T-cell (primary cell): ENCODE data around the gene NRP1. TPM values are rescaled to one million over a fixed set of nuclear protein-coding genes. Genes with fewer than 3 reads are reported as not detected.

Source experiments
- ATAC-seq, 4 experiments: fragments of 200-7000 bp in 3 of 4; fragments of 150-1000 bp in 1 of 4; cut with Tn5 transposase; replicated peaks in 1 of 4; 1 replicate in 3 of 4; 2 replicates in 1 of 4; pipeline ENCODE4 v1.10.0; 2021; ENCODE audit warnings: moderate library complexity in 3 of 4, mild to moderate bottlenecking in 2 of 4, moderate number of reproducible peaks in 1 of 4
- CTCF ChIA-PET, 2 donors: fragments of 300-600 bp; sonication (Branson Sonifier 250); formaldehyde crosslinking; loops; one replicate each; lab custom pipeline; 2022; ENCODE audit warnings: antibody characterized with exemption in 2 of 2; lab: Charles Lee
- POLR2A ChIA-PET, 2 donors: fragments of 300-600 bp; sonication (Branson Sonifier 250); formaldehyde crosslinking; loops; one replicate each; lab custom pipeline; 2022; ENCODE audit warnings: antibody characterized with exemption in 2 of 2; lab: Charles Lee
- DNase-seq, 35 experiments: peaks; one replicate each; pipeline versions ENCODE4 v3.0.0 to v3.0.0-alpha.2; 2013 to 2023
- H3K27ac ChIP-seq: one replicate; pipeline ENCODE4 v1.5.1; 2013; ENCODE audit warnings: low read length
- H3K27me3 ChIP-seq, 2 experiments: replicated peaks in 1 of 2; 1 replicate in 1 of 2; 2 replicates in 1 of 2; pipeline versions ENCODE4 v1.6.1 to v1.7.0; 2013; ENCODE audit warnings: low read length in 1 of 2, mixed read lengths in 1 of 2; ENCODE audit not compliant: control insufficient read depth in 2 of 2, insufficient read depth in 2 of 2; ENCODE audit errors: extremely low read depth in 1 of 2
- H3K36me3 ChIP-seq, 2 donors: 1 replicate in 1 of 2; 2 replicates in 1 of 2; pipeline versions ENCODE4 v1.6.1 to v1.7.0; 2013; ENCODE audit warnings: low read length in 1 of 2; ENCODE audit not compliant: control insufficient read depth in 2 of 2, insufficient read depth in 1 of 2; ENCODE audit errors: extremely low read depth in 1 of 2
- H3K4me1 ChIP-seq, 2 experiments: 1 replicate in 1 of 2; 2 replicates in 1 of 2; pipeline versions ENCODE4 v1.6.1 to v1.7.0; 2013; ENCODE audit warnings: low read length in 2 of 2, mixed read lengths in 1 of 2; ENCODE audit not compliant: insufficient read depth in 2 of 2, control insufficient read depth in 1 of 2; ENCODE audit errors: extremely low read depth in 1 of 2
- H3K4me3 ChIP-seq, 2 donors: 1 replicate in 1 of 2; 2 replicates in 1 of 2; pipeline versions ENCODE4 v1.5.1 to v1.7.0; 2013; ENCODE audit warnings: mild to moderate bottlenecking in 2 of 2, low read length in 1 of 2, moderate library complexity in 1 of 2; ENCODE audit not compliant: control insufficient read depth in 1 of 2; ENCODE audit errors: extremely low read depth in 1 of 2
- H3K9me3 ChIP-seq: 2 replicates; pipeline ENCODE4 v1.7.0; 2013
- H3K27ac Mint-ChIP-seq, 2 donors: one replicate each; pipeline ENCODE4 v1.8.0; 2020 to 2021; ENCODE audit warnings: mild to moderate bottlenecking in 2 of 2, mixed read lengths in 2 of 2
- H3K27me3 Mint-ChIP-seq, 2 donors: one replicate each; pipeline ENCODE4 v1.8.0; 2021 to 2022; ENCODE audit warnings: mixed read lengths in 2 of 2
- H3K36me3 Mint-ChIP-seq: one replicate; pipeline ENCODE4 v1.8.0; 2021; ENCODE audit warnings: mixed read lengths
- H3K4me1 Mint-ChIP-seq, 3 donors: one replicate each; pipeline ENCODE4 v1.8.0; 2020 to 2022; ENCODE audit warnings: mixed read lengths in 3 of 3, mild to moderate bottlenecking in 1 of 3
- H3K4me3 Mint-ChIP-seq, 3 donors: one replicate each; pipeline ENCODE4 v1.8.0; 2020 to 2022; ENCODE audit warnings: mild to moderate bottlenecking in 3 of 3, mixed read lengths in 3 of 3, moderate library complexity in 3 of 3
- H3K9me3 Mint-ChIP-seq, 3 donors: one replicate each; pipeline ENCODE4 v1.8.0; 2020 to 2022; ENCODE audit warnings: mixed read lengths in 3 of 3
- WGBS: methylation state at CpG from one replicate; pipeline ENCODE4 v1.1.5; 2013; ENCODE audit warnings: missing lambda C conversion rate; ENCODE audit not compliant: insufficient coverage; 5-methylcytosine and 5-hydroxymethylcytosine counted together
- total RNA-seq, 35 experiments: library from RNA in 6 of 35; stranded (reverse) in 6 of 35; fragments of 120-200 nt in 1 of 35; gene quantifications; one replicate each; pipeline versions ENCODE4 v1.2.1 to v1.2.4 and lab custom pipeline; 2013 to 2026

NRP1 gene
- total RNA-seq, 5 donors from 2014 or later (not counting 1 experiment from before 2014, with no cell fraction given) = 0.62 to 1.9 (median 1.1) TPM; not detected in 2

- POLR2A ChIA-PET = no interaction called here
- H3K9me3 ChIP-seq = no peaks in the 10 kb centered on the region
- H3K4me1 ChIP-seq = peaks cover 8 to 20% of the 10 kb centered on the region in 2 experiments
- H3K27ac ChIP-seq = no peak overlapping the region
- Mint-ChIP-seq H3K27ac (peak overlapping the region; percentile 55 to 65), H3K27me3 (no peaks in the 10 kb centered on the region), H3K4me1 (peaks cover 37 to 48% (median 44%) of the 10 kb centered on the region in 3 donors), H3K4me3 (no peak overlapping the region), H3K36me3 (no peaks in the 10 kb centered on the region), H3K9me3 (peaks cover 0 to 10% (median 0%) of the 10 kb centered on the region in 3 donors)
- H3K4me3 ChIP-seq = no peak overlapping the region
- CTCF ChIA-PET = no interaction called here
- peaks cover 0 to 5% of the 10 kb centered on the region in 2 experiments for H3K27me3 ChIP-seq
- no peak for DNase-seq
- no peak for ATAC-seq
- WGBS = no CpG with 5 or more reads among the region's 3 CpGs
- no peaks in the 10 kb centered on the region for H3K36me3 ChIP-seq
Observed at GRCh38 chr10:33252794-33253203, 81.7 kb downstream of the NRP1 start.

- H3K4me1 ChIP-seq = peaks cover 12 to 22% of the 10 kb centered on the region in 2 experiments
- ATAC-seq = no peak
- Mint-ChIP-seq H3K36me3 (no peaks in the 10 kb centered on the region), H3K9me3 (peaks cover 0 to 10% (median 0%) of the 10 kb centered on the region in 3 donors), H3K4me1 (peaks cover 41 to 52% (median 49%) of the 10 kb centered on the region in 3 donors), H3K27ac (peak overlapping the region in 1 of 2 donors; percentile 55), H3K27me3 (no peaks in the 10 kb centered on the region), H3K4me3 (no peak overlapping the region)
- H3K4me3 ChIP-seq = no peak overlapping the region
- CTCF ChIA-PET = no interaction called here
- no peaks in the 10 kb centered on the region for H3K36me3 ChIP-seq
- no peak overlapping the region for H3K27ac ChIP-seq
- no peaks in the 10 kb centered on the region for H3K9me3 ChIP-seq
- 92% methylated on average over 11 of the region's 12 CpGs for WGBS
- POLR2A ChIA-PET = no interaction called here
- peaks cover 0 to 5% of the 10 kb centered on the region in 2 experiments for H3K27me3 ChIP-seq
- DNase-seq = no peak
Observed at GRCh38 chr10:33252324-33252723, 82.1 kb downstream of the NRP1 start.

GRCh38 chr10:33249659-33250345, 84.7 kb downstream of the NRP1 start:
- no peaks in the 10 kb centered on the region for H3K36me3 ChIP-seq
- Mint-ChIP-seq H3K4me3 (peak overlapping the region; percentile 67 to 72 (median 71)), H3K36me3 (no peaks in the 10 kb centered on the region), H3K4me1 (peaks cover 54 to 69% (median 67%) of the 10 kb centered on the region in 3 donors), H3K9me3 (peaks cover 0 to 10% (median 0%) of the 10 kb centered on the region in 3 donors), H3K27ac (peak overlapping the region; percentile 88 to 91), H3K27me3 (no peaks in the 10 kb centered on the region)
- ATAC-seq (peak in 1 of 4 experiments; percentile 17), DNase-seq (peak in 1 of 35 experiments; percentile 23)
- WGBS = 0% methylated on average over 1 of the region's 7 CpGs
- H3K27ac ChIP-seq = no peak overlapping the region
- H3K4me1 ChIP-seq = peaks cover 14 to 19% of the 10 kb centered on the region in 2 experiments
- POLR2A ChIA-PET = interaction anchor here in 1 of 2 donors (0.6 kb wide), 4 partner anchors 124 to 1391 kb away, joined by 3 to 7 read pairs (median 6); no protein-coding TSS in a partner anchor
- H3K9me3 ChIP-seq = no peaks in the 10 kb centered on the region
- CTCF ChIA-PET = interaction anchor here (0.5 to 1.0 kb wide), 5 partner anchors 11 to 527 kb away, joined by 3 to 7 read pairs (median 3); no protein-coding TSS in a partner anchor
- no peak overlapping the region for H3K4me3 ChIP-seq
- peaks cover 0 to 5% of the 10 kb centered on the region in 2 experiments for H3K27me3 ChIP-seq

GRCh38 chr10:33249137-33249536, 85.3 kb downstream of the NRP1 start:
- Mint-ChIP-seq H3K27ac (peak overlapping the region; percentile 88 to 91), H3K4me1 (peaks cover 54 to 73% (median 67%) of the 10 kb centered on the region in 3 donors), H3K27me3 (no peaks in the 10 kb centered on the region), H3K9me3 (peaks cover 0 to 10% (median 0%) of the 10 kb centered on the region in 3 donors), H3K4me3 (peak overlapping the region; percentile 67 to 72 (median 71)), H3K36me3 (no peaks in the 10 kb centered on the region)
- Histone ChIP-seq H3K4me1 (peaks cover 14 to 19% of the 10 kb centered on the region in 2 experiments), H3K27ac (no peak overlapping the region), H3K36me3 (no peaks in the 10 kb centered on the region), H3K9me3 (no peaks in the 10 kb centered on the region), H3K4me3 (no peak overlapping the region), H3K27me3 (peaks cover 0 to 5% of the 10 kb centered on the region in 2 experiments)
- 65% methylated on average over 8 of the region's 8 CpGs for WGBS
- ChIA-PET CTCF (interaction anchor here (0.5 to 1.0 kb wide), 4 partner anchors 12 to 527 kb away, joined by 3 to 7 read pairs (median 4); no protein-coding TSS in a partner anchor), POLR2A (interaction anchor here in 1 of 2 donors (0.6 kb wide), 3 partner anchors 123 to 1391 kb away, joined by 6 to 7 read pairs (median 7); no protein-coding TSS in a partner anchor)
- ATAC-seq (no peak), DNase-seq (peak in 1 of 35 experiments; percentile 19)

GRCh38 chr10:33248638-33249037, 85.8 kb downstream of the NRP1 start:
- Mint-ChIP-seq H3K4me3 (peak overlapping the region; percentile 67 to 72 (median 71)), H3K4me1 (peaks cover 54 to 75% (median 67%) of the 10 kb centered on the region in 3 donors), H3K36me3 (no peaks in the 10 kb centered on the region), H3K9me3 (peaks cover 0 to 10% (median 0%) of the 10 kb centered on the region in 3 donors), H3K27me3 (no peaks in the 10 kb centered on the region), H3K27ac (peak overlapping the region; percentile 88 to 91)
- WGBS = no CpG with 5 or more reads among the region's 1 CpG
- POLR2A ChIA-PET = no interaction called here
- peak; percentile 97 to 99 (median 99) for ATAC-seq
- peaks cover 14 to 19% of the 10 kb centered on the region in 2 experiments for H3K4me1 ChIP-seq
- no peaks in the 10 kb centered on the region for H3K9me3 ChIP-seq
- H3K27me3 ChIP-seq = peaks cover 0 to 5% of the 10 kb centered on the region in 2 experiments
- no peaks in the 10 kb centered on the region for H3K36me3 ChIP-seq
- CTCF ChIA-PET = no interaction called here
- DNase-seq = peak in 12 of 35 experiments; percentile 2 to 80 (median 14)
- no peak overlapping the region for H3K4me3 ChIP-seq
- no peak overlapping the region for H3K27ac ChIP-seq

- ChIA-PET POLR2A (no interaction called here), CTCF (no interaction called here)
- Histone ChIP-seq H3K4me3 (no peak overlapping the region), H3K9me3 (no peaks in the 10 kb centered on the region), H3K27me3 (peaks cover 0 to 5% of the 10 kb centered on the region in 2 experiments), H3K27ac (no peak overlapping the region), H3K36me3 (no peaks in the 10 kb centered on the region), H3K4me1 (peaks cover 14 to 19% of the 10 kb centered on the region in 2 experiments)
- H3K27ac Mint-ChIP-seq = peak overlapping the region; percentile 88 to 91
- H3K4me3 Mint-ChIP-seq = peak overlapping the region in 1 of 3 donors; percentile 72
- H3K36me3 Mint-ChIP-seq = no peaks in the 10 kb centered on the region
- no peak for DNase-seq
- H3K4me1 Mint-ChIP-seq = peaks cover 54 to 68% (median 57%) of the 10 kb centered on the region in 3 donors
- WGBS = 90% methylated on average over 6 of the region's 11 CpGs
- no peak for ATAC-seq
- H3K9me3 Mint-ChIP-seq = peaks cover 0 to 10% (median 0%) of the 10 kb centered on the region in 3 donors
- no peaks in the 10 kb centered on the region for H3K27me3 Mint-ChIP-seq
Observed at GRCh38 chr10:33247221-33247922, 87.1 kb downstream of the NRP1 start.
